ENCODE data around the gene MYO15A.

MYO15A gene

GRCh38 chr17:18111330-18111971 lies 2.9 kb downstream of the MYO15A start:
- Mint-ChIP-seq H3K4me3 (no peak overlapping the region), H3K27ac (no peak overlapping the region), H3K27me3 (ENCODE audit: low read depth) (no peaks in the 10 kb centered on the region), H3K9me3 (no peaks in the 10 kb centered on the region), H3K36me3 (ENCODE audit: low read depth) (no peaks in the 10 kb centered on the region), H3K4me1 (peaks cover 10% of the 10 kb centered on the region)
- TF ChIP-seq CTCF (IDR thresholded peaks at IDR 0.05; ENCODE audit: unreplicated experiment in 3 of 3), result no peak

- Mint-ChIP-seq H3K4me1 (peaks cover 29% of the 10 kb centered on the region), H3K36me3 (ENCODE audit: low read depth) (no peaks in the 10 kb centered on the region), H3K27me3 (ENCODE audit: low read depth) (no peaks in the 10 kb centered on the region), H3K9me3 (peaks cover 6% of the 10 kb centered on the region), H3K27ac (peak overlapping the region in 1 of 3 experiments; percentile 32), H3K4me3 (no peak overlapping the region)
- TF ChIP-seq CTCF (IDR thresholded peaks at IDR 0.05; ENCODE audit: unreplicated experiment in 3 of 3), result no peak
Observed at GRCh38 chr17:18115517-18115916, 7.0 kb downstream of the MYO15A start.

- Mint-ChIP-seq H3K27ac (no peak overlapping the region), H3K27me3 (ENCODE audit: low read depth) (no peaks in the 10 kb centered on the region), H3K9me3 (peaks cover 6% of the 10 kb centered on the region), H3K36me3 (ENCODE audit: low read depth) (no peaks in the 10 kb centered on the region), H3K4me1 (peaks cover 29% of the 10 kb centered on the region), H3K4me3 (no peak overlapping the region)
- TF ChIP-seq CTCF (IDR thresholded peaks at IDR 0.05; ENCODE audit: unreplicated experiment in 3 of 3), result no peak
Observed at GRCh38 chr17:18116078-18116477, 7.5 kb downstream of the MYO15A start.

- no peak for TF ChIP-seq CTCF (IDR thresholded peaks at IDR 0.05; ENCODE audit: unreplicated experiment in 3 of 3)
- Mint-ChIP-seq H3K27ac (peak overlapping the region in 1 of 3 experiments; percentile 79), H3K27me3 (ENCODE audit: low read depth) (no peaks in the 10 kb centered on the region), H3K36me3 (ENCODE audit: low read depth) (no peaks in the 10 kb centered on the region), H3K4me3 (no peak overlapping the region), H3K4me1 (peaks cover 25% of the 10 kb centered on the region), H3K9me3 (peaks cover 6% of the 10 kb centered on the region)
Observed at GRCh38 chr17:18117533-18117932, 9.0 kb downstream of the MYO15A start.

GRCh38 chr17:18117982-18118975 lies 9.7 kb downstream of the MYO15A start:
- no peaks in the 10 kb centered on the region for H3K27me3 Mint-ChIP-seq (ENCODE audit: low read depth)
- no peaks in the 10 kb centered on the region for H3K36me3 Mint-ChIP-seq (ENCODE audit: low read depth)
- H3K4me3 Mint-ChIP-seq, result no peak overlapping the region
- H3K9me3 Mint-ChIP-seq, result peaks cover 6% of the 10 kb centered on the region
- peak overlapping the region; percentile 41 to 82 (median 79) for H3K27ac Mint-ChIP-seq
- no peak for TF ChIP-seq CTCF (IDR thresholded peaks at IDR 0.05; ENCODE audit: unreplicated experiment in 3 of 3)
- peaks cover 25% of the 10 kb centered on the region for H3K4me1 Mint-ChIP-seq
